Measurements from ENCODE around the gene DMD. TPM values are rescaled to one million over a fixed set of nuclear protein-coding genes. Genes with fewer than 3 reads are reported as not detected.

The DMD gene
- total RNA-seq, 1 donor from 2014 or later: 2.5 TPM

GRCh38 chrX:32118832-32119231 is 1092.5 kb downstream of the DMD start:
- H3K27me3 ChIP-seq (ENCODE audit: control insufficient read depth, insufficient read depth, low read length): no peaks in the 10 kb centered on the region
- DNase-seq (ENCODE audit: low read depth): no peak
- no peak overlapping the region for H3K4me3 ChIP-seq (ENCODE audit: low read depth, low read length)
- TF ChIP-seq, protein P1, sequence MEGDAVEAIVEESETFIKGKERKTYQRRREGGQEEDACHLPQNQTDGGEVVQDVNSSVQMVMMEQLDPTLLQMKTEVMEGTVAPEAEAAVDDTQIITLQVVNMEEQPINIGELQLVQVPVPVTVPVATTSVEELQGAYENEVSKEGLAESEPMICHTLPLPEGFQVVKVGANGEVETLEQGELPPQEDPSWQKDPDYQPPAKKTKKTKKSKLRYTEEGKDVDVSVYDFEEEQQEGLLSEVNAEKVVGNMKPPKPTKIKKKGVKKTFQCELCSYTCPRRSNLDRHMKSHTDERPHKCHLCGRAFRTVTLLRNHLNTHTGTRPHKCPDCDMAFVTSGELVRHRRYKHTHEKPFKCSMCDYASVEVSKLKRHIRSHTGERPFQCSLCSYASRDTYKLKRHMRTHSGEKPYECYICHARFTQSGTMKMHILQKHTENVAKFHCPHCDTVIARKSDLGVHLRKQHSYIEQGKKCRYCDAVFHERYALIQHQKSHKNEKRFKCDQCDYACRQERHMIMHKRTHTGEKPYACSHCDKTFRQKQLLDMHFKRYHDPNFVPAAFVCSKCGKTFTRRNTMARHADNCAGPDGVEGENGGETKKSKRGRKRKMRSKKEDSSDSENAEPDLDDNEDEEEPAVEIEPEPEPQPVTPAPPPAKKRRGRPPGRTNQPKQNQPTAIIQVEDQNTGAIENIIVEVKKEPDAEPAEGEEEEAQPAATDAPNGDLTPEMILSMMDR (IDR thresholded peaks at IDR 0.05; ENCODE audit: insufficient read depth, low read length, poor library complexity, severe bottlenecking): no peak
- no peaks in the 10 kb centered on the region for H3K36me3 ChIP-seq (ENCODE audit: control insufficient read depth, insufficient read depth, low read length)

- Histone ChIP-seq H3K27me3 (ENCODE audit: control insufficient read depth, insufficient read depth, low read length) (no peaks in the 10 kb centered on the region), H3K36me3 (ENCODE audit: control insufficient read depth, insufficient read depth, low read length) (no peaks in the 10 kb centered on the region), H3K4me3 (ENCODE audit: low read depth, low read length) (no peak overlapping the region)
- DNase-seq (ENCODE audit: low read depth): no peak
- TF ChIP-seq, protein P1 (IDR thresholded peaks at IDR 0.05; ENCODE audit: insufficient read depth, low read length, poor library complexity, severe bottlenecking): peak; percentile 11
These were observed 1095.3 kb downstream of the DMD start for GRCh38 chrX:32116047-32116446.

DNA sequence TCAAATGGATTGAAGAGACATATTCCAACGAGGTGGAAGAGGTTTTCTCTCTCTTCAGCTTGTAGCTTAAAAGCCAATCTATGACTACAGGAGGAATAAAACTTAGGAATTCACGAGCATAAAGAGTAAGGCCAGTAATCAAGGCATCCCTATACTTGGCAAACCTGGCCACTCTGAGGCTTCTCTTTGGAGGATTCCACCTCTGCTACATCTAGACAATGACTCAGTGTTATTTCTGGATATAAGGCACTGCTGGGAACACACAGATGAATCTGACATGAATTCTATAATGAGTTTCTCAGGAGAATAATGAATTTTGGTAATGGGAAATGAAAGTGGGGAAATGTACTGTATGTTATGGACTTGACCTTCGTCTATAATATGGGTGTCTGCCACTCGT is 1123.7 kb downstream of the DMD start:
- TF ChIP-seq, protein P1 (IDR thresholded peaks at IDR 0.05; ENCODE audit: insufficient read depth, low read length, poor library complexity, severe bottlenecking): no peak
- no peaks in the 10 kb centered on the region for H3K36me3 ChIP-seq (ENCODE audit: control insufficient read depth, insufficient read depth, low read length)
- no peaks in the 10 kb centered on the region for H3K27me3 ChIP-seq (ENCODE audit: control insufficient read depth, insufficient read depth, low read length)
- no peak overlapping the region for H3K4me3 ChIP-seq (ENCODE audit: low read depth, low read length)
- DNase-seq (ENCODE audit: low read depth): no peak

DNA sequence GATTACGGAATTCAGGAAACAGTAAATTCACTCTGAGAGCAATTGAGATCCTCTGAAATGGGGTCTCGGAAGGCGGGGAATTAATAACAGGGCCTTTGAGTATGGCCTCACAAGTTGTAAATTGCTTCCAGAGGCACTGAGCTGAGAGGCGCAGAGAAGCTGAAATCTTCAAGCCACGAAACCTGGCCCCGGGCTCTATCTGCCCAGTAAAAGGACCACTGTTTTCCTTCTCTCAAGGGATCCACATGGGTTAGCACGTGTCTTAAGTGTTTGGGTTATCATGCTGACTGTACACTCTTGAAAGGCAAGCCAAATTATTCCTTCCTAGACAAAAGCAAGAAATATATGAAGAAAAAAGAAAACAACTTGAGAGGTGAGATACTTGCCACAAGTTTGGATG is 1126.6 kb downstream of the DMD start:
- Histone ChIP-seq H3K27me3 (ENCODE audit: control insufficient read depth, insufficient read depth, low read length) (no peaks in the 10 kb centered on the region), H3K36me3 (ENCODE audit: control insufficient read depth, insufficient read depth, low read length) (no peaks in the 10 kb centered on the region), H3K4me3 (ENCODE audit: low read depth, low read length) (no peak overlapping the region)
- DNase-seq (ENCODE audit: low read depth): no peak
- TF ChIP-seq, protein P1 (IDR thresholded peaks at IDR 0.05; ENCODE audit: insufficient read depth, low read length, poor library complexity, severe bottlenecking): no peak

GRCh38 chrX:32048285-32048684 is 1163.1 kb downstream of the DMD start:
- no peaks in the 10 kb centered on the region for H3K36me3 ChIP-seq (ENCODE audit: control insufficient read depth, insufficient read depth, low read length)
- TF ChIP-seq, protein P1 (IDR thresholded peaks at IDR 0.05; ENCODE audit: insufficient read depth, low read length, poor library complexity, severe bottlenecking): no peak
- DNase-seq (ENCODE audit: low read depth): no peak
- H3K27me3 ChIP-seq (ENCODE audit: control insufficient read depth, insufficient read depth, low read length): no peaks in the 10 kb centered on the region
- H3K4me3 ChIP-seq (ENCODE audit: low read depth, low read length): no peak overlapping the region

- no peak for DNase-seq (ENCODE audit: low read depth)
- Histone ChIP-seq H3K4me3 (ENCODE audit: low read depth, low read length) (no peak overlapping the region), H3K36me3 (ENCODE audit: control insufficient read depth, insufficient read depth, low read length) (no peaks in the 10 kb centered on the region), H3K27me3 (ENCODE audit: control insufficient read depth, insufficient read depth, low read length) (no peaks in the 10 kb centered on the region)
- TF ChIP-seq, protein P1 (IDR thresholded peaks at IDR 0.05; ENCODE audit: insufficient read depth, low read length, poor library complexity, severe bottlenecking): no peak
These were observed 1166.2 kb downstream of the DMD start for GRCh38 chrX:32045149-32045548.

Data from kidney epithelial cell (primary cell).